NCI-H187 treated with DMSO at 0.1 percent for 48 hours (cell line): ENCODE data around the gene TFF1.

ENCODE experiments used
- DNase-seq: peaks from one replicate; lab custom pipeline; 2025; lab: John Stamatoyannopoulos, UW

TFF1 gene

DNA sequence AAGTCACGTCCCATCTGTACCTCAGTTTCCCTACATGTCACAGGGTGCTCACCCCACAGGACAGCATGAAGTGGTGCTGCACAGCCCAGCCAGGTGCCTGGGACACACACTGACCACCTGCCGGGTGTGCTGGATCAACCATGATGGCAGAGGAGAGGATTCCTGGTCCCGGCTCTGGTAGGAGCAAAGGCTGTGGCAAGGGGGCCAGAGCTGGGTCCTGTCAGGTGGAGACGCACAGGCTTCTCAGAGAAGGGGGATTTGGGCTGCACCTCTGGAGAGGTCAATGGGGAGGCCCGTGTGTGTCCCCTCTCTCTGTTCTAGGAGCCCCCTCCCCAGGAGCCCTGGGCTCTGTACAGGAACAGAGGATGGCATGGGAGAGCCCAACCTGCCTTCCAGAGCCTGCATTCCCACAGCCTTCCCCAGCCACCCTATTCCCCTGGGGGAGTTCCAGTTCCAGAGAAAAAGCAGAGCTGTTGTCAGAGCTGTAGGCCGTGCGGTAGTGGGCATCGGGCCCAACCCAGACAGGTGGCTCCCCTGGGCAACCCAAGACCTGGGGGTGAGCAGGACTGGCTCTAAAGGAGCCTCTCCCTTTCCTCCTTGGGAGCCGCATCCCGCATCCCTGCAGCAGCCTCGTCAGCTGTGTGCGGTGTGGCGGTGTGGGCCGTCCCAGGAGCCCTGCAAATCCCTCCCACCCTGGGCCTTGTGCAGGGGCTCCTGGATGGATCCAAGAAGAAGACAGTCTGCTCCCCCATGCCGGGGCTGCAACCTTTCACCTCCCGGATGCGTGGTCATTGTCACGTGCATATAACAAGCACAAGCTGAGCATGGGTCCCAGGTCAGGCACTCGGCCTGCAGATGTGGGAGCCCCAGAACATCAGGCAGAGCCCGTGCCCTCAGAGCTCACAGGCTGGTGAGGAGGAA is 48.2 kb downstream of the TFF1 start:
- DNase-seq = no peak

DNA sequence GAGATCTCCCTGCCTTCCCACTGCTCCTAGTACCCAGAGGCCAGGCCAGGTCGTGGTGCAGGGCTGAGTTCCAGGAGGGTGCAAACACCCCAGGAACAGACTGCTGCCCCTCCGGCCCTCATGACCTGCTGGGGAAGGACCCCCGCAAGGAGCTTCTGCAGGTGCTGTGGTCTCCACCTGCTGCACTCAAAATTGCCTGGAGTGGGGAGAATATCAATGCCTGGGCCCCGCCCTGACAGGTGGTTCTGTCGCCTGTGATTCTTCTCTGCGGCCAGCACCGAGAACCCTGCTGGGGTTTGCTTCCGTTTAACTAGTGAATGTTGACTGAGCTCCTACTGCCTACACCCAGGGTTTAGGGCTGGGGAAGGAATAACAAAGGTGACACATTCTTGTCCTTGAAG is 49.0 kb downstream of the TFF1 start:
- DNase-seq = peak; percentile 73

DNA sequence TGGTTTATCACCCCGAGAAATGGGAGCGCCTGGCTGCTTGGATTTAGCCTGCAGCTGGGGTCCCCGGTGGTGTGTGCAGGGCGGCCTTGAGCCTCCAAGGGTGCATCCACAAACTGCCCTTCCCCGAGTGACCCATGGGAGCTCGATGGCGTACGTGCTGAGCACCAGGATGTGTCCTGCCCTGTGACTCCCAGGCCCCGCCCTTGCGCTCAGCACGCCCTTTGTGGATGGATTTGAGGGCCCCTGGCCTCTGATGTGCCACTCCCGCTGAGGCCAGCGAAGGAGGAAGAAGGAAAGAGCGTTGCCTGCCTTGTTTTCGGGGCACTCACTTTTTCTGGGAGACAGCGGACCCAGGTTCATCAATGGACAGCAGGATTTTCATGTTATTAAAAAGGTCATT is 49.4 kb downstream of the TFF1 start:
- no peak for DNase-seq

DNA sequence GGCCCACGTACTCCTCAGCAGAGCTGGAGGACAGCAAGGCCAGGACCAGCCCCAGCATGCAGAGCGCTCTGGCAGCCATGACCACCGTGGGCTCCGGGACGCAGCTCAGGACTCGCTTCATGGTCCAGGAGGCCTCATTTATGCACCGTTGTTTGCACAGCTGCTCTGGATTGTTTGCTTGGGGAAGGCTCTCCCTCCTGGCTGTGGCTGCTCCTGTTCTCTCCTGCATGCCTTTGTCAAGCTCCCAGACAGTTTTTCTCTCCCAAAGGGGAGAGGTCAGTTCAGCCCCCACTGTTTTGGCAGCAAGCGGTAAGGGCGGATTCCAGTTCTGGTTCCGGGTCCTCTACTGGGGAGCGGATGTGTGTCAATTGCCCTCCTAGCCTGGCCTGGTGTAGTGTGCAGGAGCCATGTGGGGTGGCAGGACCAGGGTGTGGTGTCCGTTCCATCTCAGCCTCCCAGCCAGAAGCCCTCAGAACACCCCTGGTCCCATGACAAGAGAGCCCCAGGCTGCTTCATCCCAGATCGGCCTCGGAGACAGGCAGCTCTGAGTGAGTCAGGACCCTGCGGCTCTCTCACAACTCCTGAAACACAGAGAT is 50.9 kb downstream of the TFF1 start, which contains the start of gene TFF3:
Gene TFF3, minus strand, starts transcription at position 114 of the 596 bp plus-strand sequence. Its CDS starts 35 bp downstream, at position 79.
- peak; percentile 92 for DNase-seq

DNA sequence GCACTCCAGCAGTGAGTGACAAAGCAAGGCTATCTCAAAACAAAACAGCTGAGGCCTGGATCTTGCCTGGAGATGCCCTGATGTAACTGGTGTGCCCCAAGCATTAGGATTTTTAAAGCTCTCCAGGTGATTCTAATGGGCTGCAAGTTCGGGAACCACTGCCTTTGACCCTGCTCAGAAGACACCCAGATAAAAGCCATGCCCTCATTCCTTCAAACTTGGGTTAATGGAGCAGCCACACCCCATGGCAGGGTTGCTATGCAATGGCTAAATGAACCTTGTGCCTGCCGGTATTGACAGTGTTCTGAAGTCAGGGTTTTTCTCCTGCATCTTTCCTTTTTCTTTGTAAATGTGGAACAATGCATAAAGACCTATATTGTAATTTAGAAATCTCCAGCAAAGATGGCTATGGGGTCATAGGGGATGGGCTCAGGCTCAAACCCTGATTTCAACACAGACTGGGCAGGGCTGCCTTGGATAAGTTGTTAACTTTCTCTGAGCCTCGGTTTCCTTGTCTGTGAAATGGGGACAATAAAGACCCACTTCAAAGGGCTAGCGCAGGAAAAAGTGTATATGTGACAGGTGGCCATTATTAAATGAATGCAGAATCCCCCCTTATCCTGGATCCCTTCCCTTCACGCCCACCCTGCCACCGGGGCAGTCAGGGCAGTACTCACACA is 51.6 kb downstream of the TFF1 start:
- no peak for DNase-seq

DNA sequence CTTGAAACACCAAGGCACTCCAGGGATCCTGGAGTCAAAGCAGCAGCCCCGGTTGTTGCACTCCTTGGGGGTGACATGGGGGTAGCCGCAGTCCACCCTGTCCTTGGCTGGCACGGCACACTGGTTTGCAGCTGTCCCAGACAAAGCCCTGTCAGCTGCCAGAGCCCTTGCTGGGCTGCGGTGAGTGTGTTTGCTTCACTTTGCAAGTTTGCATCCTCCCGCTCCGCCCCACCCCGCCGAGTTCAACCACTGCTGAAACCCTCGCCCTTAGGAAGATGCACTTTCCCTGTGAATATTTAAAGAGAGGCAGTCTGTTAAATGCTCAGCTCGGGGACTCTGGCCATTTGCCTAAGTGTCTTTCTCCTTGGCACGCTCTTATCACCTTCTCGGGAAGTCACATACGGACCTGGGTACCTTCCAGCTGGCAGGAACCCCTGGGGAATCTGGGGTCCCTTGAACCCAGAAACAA is 52.8 kb downstream of the TFF1 start:
- DNase-seq = peak; percentile 28

DNA sequence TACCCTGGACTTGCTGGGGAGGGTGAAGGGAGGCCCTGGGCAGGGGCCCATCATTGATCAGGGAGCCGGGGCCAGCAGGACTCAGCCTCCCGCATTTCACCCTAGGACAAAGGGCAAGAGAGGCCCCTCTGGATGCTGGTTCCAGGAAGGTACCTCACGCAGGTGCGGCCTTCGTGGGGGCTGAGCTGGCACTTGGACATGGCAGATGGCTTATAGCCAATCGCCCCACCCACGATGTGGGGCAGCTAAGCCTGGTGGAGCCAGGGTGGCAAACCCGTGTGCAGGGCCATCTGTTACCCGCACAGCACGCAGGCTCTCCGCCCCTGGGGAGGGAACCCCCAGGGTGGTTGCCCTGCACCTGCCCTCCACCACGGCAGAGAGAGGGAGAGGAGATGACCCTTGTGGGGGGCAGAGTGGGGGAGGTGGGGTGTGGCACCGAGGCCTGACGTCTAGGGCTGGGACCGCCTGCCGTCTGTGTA is 53.7 kb downstream of the TFF1 start:
- DNase-seq = no peak
